ENCODE data around the gene YAF2.

DNA sequence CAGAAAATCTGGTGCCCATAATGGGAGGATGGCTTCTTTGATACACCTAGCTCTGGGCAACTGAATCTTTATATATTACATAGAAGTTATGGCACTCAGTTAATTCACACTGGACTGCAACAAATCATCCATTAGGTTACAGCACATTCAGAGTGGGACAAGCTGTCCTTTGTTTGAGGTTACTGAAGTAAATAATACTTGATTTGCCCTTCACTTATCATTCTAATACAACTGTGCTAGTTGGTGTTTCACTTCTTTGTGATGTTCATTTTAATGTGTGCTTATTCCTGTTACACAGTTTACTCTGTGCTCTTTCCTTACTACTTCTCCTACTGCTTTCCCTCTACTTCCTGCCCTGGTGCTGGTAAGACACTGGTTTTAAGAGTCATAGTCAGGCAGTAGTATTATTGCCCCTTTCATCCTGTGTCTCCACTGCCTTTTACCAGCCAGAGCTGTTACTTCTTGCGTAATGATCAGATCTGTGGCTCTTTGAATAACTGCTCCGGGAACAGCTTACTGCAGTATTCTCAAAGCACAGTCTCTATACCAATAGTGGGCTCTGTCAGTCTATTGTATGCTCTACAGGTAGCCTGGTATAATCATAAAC is 57.0 kb downstream of the YAF2 start:
- TF ChIP-seq POLR2A (IDR thresholded peaks at IDR 0.05; ENCODE audit: low read depth, low read length) = no peak
- TF ChIP-seq, protein P1, sequence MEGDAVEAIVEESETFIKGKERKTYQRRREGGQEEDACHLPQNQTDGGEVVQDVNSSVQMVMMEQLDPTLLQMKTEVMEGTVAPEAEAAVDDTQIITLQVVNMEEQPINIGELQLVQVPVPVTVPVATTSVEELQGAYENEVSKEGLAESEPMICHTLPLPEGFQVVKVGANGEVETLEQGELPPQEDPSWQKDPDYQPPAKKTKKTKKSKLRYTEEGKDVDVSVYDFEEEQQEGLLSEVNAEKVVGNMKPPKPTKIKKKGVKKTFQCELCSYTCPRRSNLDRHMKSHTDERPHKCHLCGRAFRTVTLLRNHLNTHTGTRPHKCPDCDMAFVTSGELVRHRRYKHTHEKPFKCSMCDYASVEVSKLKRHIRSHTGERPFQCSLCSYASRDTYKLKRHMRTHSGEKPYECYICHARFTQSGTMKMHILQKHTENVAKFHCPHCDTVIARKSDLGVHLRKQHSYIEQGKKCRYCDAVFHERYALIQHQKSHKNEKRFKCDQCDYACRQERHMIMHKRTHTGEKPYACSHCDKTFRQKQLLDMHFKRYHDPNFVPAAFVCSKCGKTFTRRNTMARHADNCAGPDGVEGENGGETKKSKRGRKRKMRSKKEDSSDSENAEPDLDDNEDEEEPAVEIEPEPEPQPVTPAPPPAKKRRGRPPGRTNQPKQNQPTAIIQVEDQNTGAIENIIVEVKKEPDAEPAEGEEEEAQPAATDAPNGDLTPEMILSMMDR (IDR thresholded peaks at IDR 0.05; ENCODE audit: extremely low read depth in 1 of 2, insufficient read depth in 1 of 2, low read depth in 1 of 2, low read length in 2 of 2) = no peak
